Measurements from ENCODE around the gene POLR2F. TPM values are rescaled to one million over a fixed set of nuclear protein-coding genes. Genes with fewer than 3 reads are reported as not detected.

Gene POLR2F
- total and polyA plus RNA-seq, 9 of the 15 experiments (the other 6 are each of a cell fraction or from before 2014, with no cell fraction given): 98.9 to 410 (median 168) TPM

- TF ChIP-seq CBX5 (IDR thresholded peaks at IDR 0.05; ENCODE audit: borderline replicate concordance, low read depth) (no peak), SRSF1 (IDR thresholded peaks at IDR 0.05; ENCODE audit: low read depth, low read length) (no peak), NFIC (IDR thresholded peaks at IDR 0.05) (no peak; the same call in 1 of the 2 replicates), SAFB2 (IDR thresholded peaks at IDR 0.05; ENCODE audit: borderline replicate concordance, low read depth, low read length, severe bottlenecking) (no peak), CCNT2 (IDR thresholded peaks at IDR 0.05; ENCODE audit: borderline replicate concordance, extremely low read depth, insufficient read length, low read depth, low read length) (no peak), POLR2G (IDR thresholded peaks at IDR 0.05; ENCODE audit: low read depth, low read length) (no peak), TCF7L2 (IDR thresholded peaks at IDR 0.05; ENCODE audit: low read depth, low read length) (no peak), ZNF740 (CRISPR knock-in tag; IDR thresholded peaks at IDR 0.05) (no peak), ZNF740 (tag; IDR thresholded peaks at IDR 0.05) (no peak), ZNF609 (CRISPR knock-in tag; IDR thresholded peaks at IDR 0.05; ENCODE audit: borderline replicate concordance) (no peak), U2AF1 (optimal IDR thresholded peaks at IDR 0.05; ENCODE audit: low read depth, low read length) (no peak), ZSCAN32 (CRISPR knock-in tag; IDR thresholded peaks at IDR 0.05) (no peak), MLX (CRISPR knock-in tag; conservative IDR thresholded peaks at IDR 0.05) (no peak), HIVEP1 (CRISPR knock-in tag; IDR thresholded peaks at IDR 0.05) (no peak)
- TF ChIP-seq, protein P1, sequence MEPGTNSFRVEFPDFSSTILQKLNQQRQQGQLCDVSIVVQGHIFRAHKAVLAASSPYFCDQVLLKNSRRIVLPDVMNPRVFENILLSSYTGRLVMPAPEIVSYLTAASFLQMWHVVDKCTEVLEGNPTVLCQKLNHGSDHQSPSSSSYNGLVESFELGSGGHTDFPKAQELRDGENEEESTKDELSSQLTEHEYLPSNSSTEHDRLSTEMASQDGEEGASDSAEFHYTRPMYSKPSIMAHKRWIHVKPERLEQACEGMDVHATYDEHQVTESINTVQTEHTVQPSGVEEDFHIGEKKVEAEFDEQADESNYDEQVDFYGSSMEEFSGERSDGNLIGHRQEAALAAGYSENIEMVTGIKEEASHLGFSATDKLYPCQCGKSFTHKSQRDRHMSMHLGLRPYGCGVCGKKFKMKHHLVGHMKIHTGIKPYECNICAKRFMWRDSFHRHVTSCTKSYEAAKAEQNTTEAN (CRISPR knock-in tag; IDR thresholded peaks at IDR 0.05): no peak
These were observed 48.6 kb upstream of the POLR2F start (continued) for GRCh38 chr22:37904572-37905533.
